ENCODE data around the gene OLFM2. TPM values are rescaled to one million over a fixed set of nuclear protein-coding genes. Genes with fewer than 3 reads are reported as not detected.
A peak's percentile ranks its signal among the peaks of the same experiment; 100 is the strongest.
"Not testable (repeated sequence)": the region's sequence is repeated elsewhere in the genome, so short reads cannot be mapped to it uniquely, and the experiment has no call there.

Gene OLFM2
- total RNA-seq, 2 donors from 2014 or later: 33.1 to 58.1 TPM

- Histone ChIP-seq H3K36me3 (ENCODE audit: control insufficient read depth, insufficient read depth, low read length) (no peaks in the 10 kb centered on the region), H3K4me3 (ENCODE audit: low read length) (no peak overlapping the region), H3K27ac (ENCODE audit: low read depth, low read length) (no peak overlapping the region), H3K9ac (ENCODE audit: extremely low read depth, low read length, poor library complexity, severe bottlenecking) (no peak overlapping the region), H3K9me3 (ENCODE audit: control insufficient read depth, low read length) (no peaks in the 10 kb centered on the region), H3K4me1 (ENCODE audit: control insufficient read depth, insufficient read depth, low read length) (no peaks in the 10 kb centered on the region), H3K27me3 (ENCODE audit: control insufficient read depth, insufficient read depth, low read length, poor library complexity, severe bottlenecking) (no peaks in the 10 kb centered on the region)
- no peaks in the 10 kb centered on the region for H3K9me3 Mint-ChIP-seq
- no peaks in the 10 kb centered on the region for H3K27me3 Mint-ChIP-seq (ENCODE audit: insufficient read depth)
- no peak for DNase-seq
- TF ChIP-seq, protein P1, sequence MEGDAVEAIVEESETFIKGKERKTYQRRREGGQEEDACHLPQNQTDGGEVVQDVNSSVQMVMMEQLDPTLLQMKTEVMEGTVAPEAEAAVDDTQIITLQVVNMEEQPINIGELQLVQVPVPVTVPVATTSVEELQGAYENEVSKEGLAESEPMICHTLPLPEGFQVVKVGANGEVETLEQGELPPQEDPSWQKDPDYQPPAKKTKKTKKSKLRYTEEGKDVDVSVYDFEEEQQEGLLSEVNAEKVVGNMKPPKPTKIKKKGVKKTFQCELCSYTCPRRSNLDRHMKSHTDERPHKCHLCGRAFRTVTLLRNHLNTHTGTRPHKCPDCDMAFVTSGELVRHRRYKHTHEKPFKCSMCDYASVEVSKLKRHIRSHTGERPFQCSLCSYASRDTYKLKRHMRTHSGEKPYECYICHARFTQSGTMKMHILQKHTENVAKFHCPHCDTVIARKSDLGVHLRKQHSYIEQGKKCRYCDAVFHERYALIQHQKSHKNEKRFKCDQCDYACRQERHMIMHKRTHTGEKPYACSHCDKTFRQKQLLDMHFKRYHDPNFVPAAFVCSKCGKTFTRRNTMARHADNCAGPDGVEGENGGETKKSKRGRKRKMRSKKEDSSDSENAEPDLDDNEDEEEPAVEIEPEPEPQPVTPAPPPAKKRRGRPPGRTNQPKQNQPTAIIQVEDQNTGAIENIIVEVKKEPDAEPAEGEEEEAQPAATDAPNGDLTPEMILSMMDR (conservative IDR thresholded peaks at IDR 0.05): no peak
- no peaks in the 10 kb centered on the region for H3K4me1 Mint-ChIP-seq
- WGBS, 2 experiments (ENCODE audit: insufficient coverage in 1 of 2, insufficient read length in 1 of 2): 50 to 56% methylated on average over 5 of the region's 5 CpGs
- H3K36me3 Mint-ChIP-seq (ENCODE audit: low read depth): no peaks in the 10 kb centered on the region
- H3K4me3 Mint-ChIP-seq: no peak overlapping the region
- H3K27ac Mint-ChIP-seq: peak overlapping the region; percentile 36
These were observed 16.0 kb upstream of the OLFM2 start for GRCh38 chr19:9952276-9952675.

- Histone ChIP-seq H3K36me3 (ENCODE audit: control insufficient read depth, insufficient read depth, low read length) (no peaks in the 10 kb centered on the region), H3K9ac (ENCODE audit: extremely low read depth, low read length, poor library complexity, severe bottlenecking) (no peak overlapping the region), H3K27me3 (ENCODE audit: control insufficient read depth, insufficient read depth, low read length, poor library complexity, severe bottlenecking) (no peaks in the 10 kb centered on the region), H3K9me3 (ENCODE audit: control insufficient read depth, low read length) (no peaks in the 10 kb centered on the region), H3K27ac (ENCODE audit: low read depth, low read length) (no peak overlapping the region), H3K4me1 (ENCODE audit: control insufficient read depth, insufficient read depth, low read length) (no peaks in the 10 kb centered on the region), H3K4me3 (ENCODE audit: low read length) (no peak overlapping the region)
- Mint-ChIP-seq H3K27ac (no peak overlapping the region), H3K9me3 (no peaks in the 10 kb centered on the region), H3K4me1 (no peaks in the 10 kb centered on the region), H3K36me3 (ENCODE audit: low read depth) (no peaks in the 10 kb centered on the region), H3K4me3 (no peak overlapping the region), H3K27me3 (ENCODE audit: insufficient read depth) (peaks cover 10% of the 10 kb centered on the region)
- no peak for DNase-seq
- TF ChIP-seq, protein P1 (conservative IDR thresholded peaks at IDR 0.05): no peak
- WGBS, 2 experiments (ENCODE audit: insufficient coverage in 1 of 2, insufficient read length in 1 of 2): 83% methylated on average over 4 of the region's 4 CpGs; no CpG with 5 or more reads in 1 of the 2 experiments
These were observed 11.1 kb upstream of the OLFM2 start for GRCh38 chr19:9947441-9947840.

GRCh38 chr19:9946528-9947125 lies 10.3 kb upstream of the OLFM2 start:
- H3K4me3 ChIP-seq (ENCODE audit: low read length); H3K27me3 ChIP-seq (ENCODE audit: control insufficient read depth, insufficient read depth, low read length, poor library complexity, severe bottlenecking); H3K4me1 Mint-ChIP-seq; H3K4me1 ChIP-seq (ENCODE audit: control insufficient read depth, insufficient read depth, low read length); H3K36me3 ChIP-seq (ENCODE audit: control insufficient read depth, insufficient read depth, low read length); H3K36me3 Mint-ChIP-seq (ENCODE audit: low read depth); H3K9me3 Mint-ChIP-seq; H3K4me3 Mint-ChIP-seq; H3K9me3 ChIP-seq (ENCODE audit: control insufficient read depth, low read length); DNase-seq; H3K9ac ChIP-seq (ENCODE audit: extremely low read depth, low read length, poor library complexity, severe bottlenecking); H3K27ac Mint-ChIP-seq; H3K27ac ChIP-seq (ENCODE audit: low read depth, low read length): not testable (repeated sequence)
- WGBS, 2 experiments (ENCODE audit: insufficient coverage in 1 of 2, insufficient read length in 1 of 2): 93 to 94% methylated on average over 4 to 7 of the region's 7 CpGs
- peaks cover 14% of the 10 kb centered on the region for H3K27me3 Mint-ChIP-seq (ENCODE audit: insufficient read depth)

Measured in endodermal cell (in vitro differentiated cells).